GM10266 (cell line): Measurements from ENCODE around the gene RAB35.

Source experiments
- DNase-seq: peaks from one replicate; pipeline ENCODE4 v3.0.0; 2012; ENCODE audit errors: extremely low spot score
- CTCF ChIP-seq: IDR thresholded peaks from 2 replicates; pipeline ENCODE4 v1.5.1; 2012; ENCODE audit warnings: mild to moderate bottlenecking, low read depth; ENCODE audit not compliant: control insufficient read depth, insufficient read depth; ENCODE audit errors: missing control alignments

Gene RAB35

DNA sequence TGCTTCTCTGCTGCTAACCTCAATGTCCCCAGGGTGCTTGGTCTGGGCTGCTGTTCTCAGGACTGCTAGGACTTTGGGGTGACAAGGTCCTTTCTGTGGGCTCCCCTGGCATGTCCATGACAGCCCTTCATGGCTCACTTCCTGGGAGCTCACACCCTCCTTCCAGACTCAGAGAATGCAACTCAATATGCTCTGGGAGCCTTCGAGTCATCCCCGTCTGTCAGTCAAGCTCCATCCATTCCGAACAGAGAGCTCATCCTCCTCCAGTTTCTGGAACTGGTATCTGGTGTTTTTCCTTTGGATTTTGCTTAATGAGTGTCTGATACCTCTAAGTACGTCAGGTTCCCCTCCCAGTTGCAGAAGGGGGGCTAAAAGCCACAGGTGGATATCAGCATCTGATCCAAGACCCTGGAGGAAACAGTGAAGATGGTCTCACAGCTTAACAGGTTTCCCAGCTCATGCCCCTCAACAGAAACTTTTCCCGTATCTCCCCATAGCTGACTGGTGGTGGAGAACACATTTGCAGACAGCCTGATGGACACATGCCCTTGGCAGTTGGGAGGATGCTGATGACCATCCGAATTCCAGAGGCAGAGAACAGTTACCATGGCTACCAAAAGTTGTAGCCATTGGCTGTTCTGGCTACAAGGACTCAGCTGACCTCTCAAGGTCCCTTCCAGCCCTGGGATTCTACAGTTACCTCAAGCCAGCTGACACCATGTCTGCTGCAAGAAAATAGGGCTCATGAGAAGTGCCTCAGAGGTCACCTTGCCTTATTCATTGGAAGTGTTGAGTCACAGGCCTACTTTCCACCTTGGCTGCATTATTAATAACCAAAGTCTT lies 9.5 kb upstream of the RAB35 start:
- no peak for DNase-seq
- TF ChIP-seq CTCF: no peak

- no peak for DNase-seq
- no peak for TF ChIP-seq CTCF
Measured at GRCh38 chr12:120125029-120125428, 8.5 kb upstream of the RAB35 start.

DNA sequence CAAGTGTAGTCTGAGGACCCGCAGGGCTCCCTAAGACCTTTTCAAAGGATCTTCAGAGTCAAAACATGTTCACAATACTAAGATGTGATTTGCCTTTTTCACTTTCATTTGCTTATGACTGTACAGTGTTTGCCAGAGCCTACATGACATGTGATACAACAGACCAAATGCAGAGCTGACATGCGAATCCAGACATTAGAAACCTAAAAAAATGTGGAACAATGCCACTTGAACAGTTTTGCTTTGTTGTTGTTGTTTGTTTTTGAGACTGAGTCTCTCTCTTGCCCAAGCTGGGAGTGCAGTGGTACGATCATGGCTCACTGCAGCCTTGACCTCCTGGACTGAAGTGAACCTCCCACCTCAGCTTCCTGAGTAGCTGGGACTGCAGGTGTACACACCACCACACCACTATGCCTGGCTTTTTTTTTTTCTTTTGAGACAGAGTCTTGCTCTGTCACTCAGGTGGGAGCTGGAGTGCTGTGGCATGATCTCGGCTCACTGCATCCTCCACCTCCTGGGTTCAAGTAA lies 5.3 kb upstream of the RAB35 start:
- TF ChIP-seq CTCF: no peak
- DNase-seq: peak; percentile 61

GRCh38 chr12:120121343-120121742 lies 4.8 kb upstream of the RAB35 start:
- TF ChIP-seq CTCF: no peak
- no peak for DNase-seq

GRCh38 chr12:120119271-120119973 lies 2.9 kb upstream of the RAB35 start:
- DNase-seq: peak; percentile 61
- TF ChIP-seq CTCF: no peak

DNA sequence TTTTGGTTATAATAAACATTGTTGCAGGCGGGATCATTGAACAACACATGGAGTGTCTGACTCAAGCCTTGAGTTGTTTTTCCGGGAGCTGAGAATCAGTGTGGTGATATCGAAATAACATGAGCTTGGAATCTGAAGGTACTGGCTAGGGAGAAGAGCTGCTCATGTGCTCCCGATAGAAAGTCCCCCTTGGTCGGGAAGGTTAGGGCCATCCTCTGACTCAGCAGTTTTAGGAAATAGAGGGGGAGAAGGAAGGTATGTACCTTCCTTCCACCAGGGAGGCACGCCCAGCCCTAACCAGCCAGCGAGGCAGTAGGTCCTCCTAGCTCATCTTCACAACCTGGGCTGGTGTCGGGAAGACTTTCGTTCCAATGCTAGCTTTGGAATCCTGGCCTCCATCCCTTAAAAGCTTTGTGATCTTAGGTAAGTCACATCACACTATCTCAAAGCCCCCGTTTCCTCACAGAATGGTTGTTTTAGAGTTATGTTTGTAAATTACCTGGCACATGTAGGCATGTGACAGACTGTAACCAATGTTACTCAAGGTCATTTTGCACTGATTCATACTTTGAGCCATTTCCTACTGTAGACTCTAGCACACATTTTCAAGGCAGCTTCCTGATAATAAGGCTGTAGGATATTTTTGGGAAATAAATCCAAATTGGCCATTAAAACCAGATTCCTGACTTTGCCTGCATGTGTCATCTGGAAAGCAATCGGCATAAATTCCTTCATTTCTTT lies 1.9 kb upstream of the RAB35 start:
- DNase-seq: no peak
- no peak for TF ChIP-seq CTCF
